ENCODE data around the gene ENTHD1.

DNA sequence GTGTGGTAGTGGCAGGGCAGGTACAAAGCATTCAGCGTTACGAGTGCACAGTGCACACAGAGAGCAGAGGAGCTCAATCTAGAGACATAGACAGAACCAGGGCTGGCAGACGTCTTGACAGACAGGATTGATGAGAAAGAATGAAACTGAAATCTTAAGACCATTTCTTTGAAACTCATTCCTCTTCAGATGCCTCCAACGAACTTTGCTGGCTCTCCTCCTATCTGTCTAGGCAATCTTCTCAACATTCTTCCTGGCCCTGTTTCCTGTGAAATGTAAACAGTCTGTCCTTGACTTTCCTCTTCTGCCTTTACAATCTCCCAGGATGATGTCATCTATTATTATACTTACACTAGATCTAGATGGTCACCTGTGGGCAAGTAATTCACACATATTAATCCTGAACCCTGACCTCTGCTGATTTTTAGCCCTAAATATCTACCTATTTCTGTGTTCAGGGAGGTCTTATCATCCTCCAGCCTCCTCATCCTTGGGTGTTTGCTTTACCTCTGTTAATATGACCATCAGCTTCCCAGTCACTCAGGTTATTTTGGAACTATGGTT, 119.5 kb downstream of the ENTHD1 start:
- no peak for TF ChIP-seq POLR2A (IDR thresholded peaks at IDR 0.05)
- TF ChIP-seq, protein P1, sequence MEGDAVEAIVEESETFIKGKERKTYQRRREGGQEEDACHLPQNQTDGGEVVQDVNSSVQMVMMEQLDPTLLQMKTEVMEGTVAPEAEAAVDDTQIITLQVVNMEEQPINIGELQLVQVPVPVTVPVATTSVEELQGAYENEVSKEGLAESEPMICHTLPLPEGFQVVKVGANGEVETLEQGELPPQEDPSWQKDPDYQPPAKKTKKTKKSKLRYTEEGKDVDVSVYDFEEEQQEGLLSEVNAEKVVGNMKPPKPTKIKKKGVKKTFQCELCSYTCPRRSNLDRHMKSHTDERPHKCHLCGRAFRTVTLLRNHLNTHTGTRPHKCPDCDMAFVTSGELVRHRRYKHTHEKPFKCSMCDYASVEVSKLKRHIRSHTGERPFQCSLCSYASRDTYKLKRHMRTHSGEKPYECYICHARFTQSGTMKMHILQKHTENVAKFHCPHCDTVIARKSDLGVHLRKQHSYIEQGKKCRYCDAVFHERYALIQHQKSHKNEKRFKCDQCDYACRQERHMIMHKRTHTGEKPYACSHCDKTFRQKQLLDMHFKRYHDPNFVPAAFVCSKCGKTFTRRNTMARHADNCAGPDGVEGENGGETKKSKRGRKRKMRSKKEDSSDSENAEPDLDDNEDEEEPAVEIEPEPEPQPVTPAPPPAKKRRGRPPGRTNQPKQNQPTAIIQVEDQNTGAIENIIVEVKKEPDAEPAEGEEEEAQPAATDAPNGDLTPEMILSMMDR (IDR thresholded peaks at IDR 0.05), result no peak
